GM23338 (cell line): ENCODE data around the gene FURIN. TPM values are rescaled to one million over a fixed set of nuclear protein-coding genes. Genes with fewer than 3 reads are reported as not detected.

Source experiments
- ATAC-seq: fragments of 200-7000 bp; cut with Tn5 transposase; 3 replicates; pipeline ENCODE4 v1.9.1; 2020
- DNase-seq: peaks from one replicate; pipeline ENCODE4 v3.0.0-alpha.2; 2015; ENCODE audit warnings: low spot score
- H2AFZ ChIP-seq: fragments of 200-600 bp; sonication (generic); 2 replicates; pipeline ENCODE4 v1.8.0; 2016; ENCODE audit warnings: antibody characterized with exemption, mild to moderate bottlenecking, moderate library complexity
- H3F3A ChIP-seq: fragments of 200-600 bp; sonication (generic); replicated peaks from 2 replicates; pipeline ENCODE4 v1.8.0; 2017; ENCODE audit warnings: antibody characterized with exemption, mixed run types, low read depth
- H3K27ac ChIP-seq: fragments of 200-600 bp; sonication (generic); 2 replicates; pipeline ENCODE4 v1.6.1; 2016; ENCODE audit warnings: low read depth
- H3K27me3 ChIP-seq: fragments of 200-600 bp; sonication (generic); 2 replicates; pipeline ENCODE4 v1.8.0; 2016; ENCODE audit warnings: mild to moderate bottlenecking, mixed run types, moderate library complexity; ENCODE audit not compliant: insufficient read depth
- H3K36me3 ChIP-seq: fragments of 200-600 bp; sonication (generic); 2 replicates; pipeline ENCODE4 v1.8.0; 2016; ENCODE audit warnings: mild to moderate bottlenecking; ENCODE audit not compliant: insufficient read depth
- H3K4me1 ChIP-seq: fragments of 200-600 bp; sonication (generic); 2 replicates; pipeline ENCODE4 v1.8.0; 2016; ENCODE audit warnings: mild to moderate bottlenecking, moderate library complexity; ENCODE audit not compliant: insufficient read depth
- H3K4me2 ChIP-seq: fragments of 200-600 bp; sonication (generic); 2 replicates; pipeline ENCODE4 v1.7.1; 2017; ENCODE audit warnings: mixed run types
- H3K4me3 ChIP-seq: fragments of 200-600 bp; sonication (generic); 2 replicates; pipeline ENCODE4 v1.6.1; 2016; ENCODE audit warnings: mixed run types
- H3K79me2 ChIP-seq: fragments of 200-600 bp; sonication (generic); replicated peaks from 2 replicates; pipeline ENCODE4 v1.8.0; 2017; ENCODE audit warnings: mild to moderate bottlenecking; ENCODE audit not compliant: insufficient read depth
- H3K9me2 ChIP-seq: fragments of 200-600 bp; sonication (generic); 2 replicates; pipeline ENCODE4 v1.8.0; 2017; ENCODE audit not compliant: insufficient read depth
- H4K20me1 ChIP-seq: fragments of 200-600 bp; sonication (generic); replicated peaks from 2 replicates; pipeline ENCODE4 v1.8.0; 2017; ENCODE audit warnings: mild to moderate bottlenecking; ENCODE audit not compliant: insufficient read depth
- H3K27ac Mint-ChIP-seq: 2 replicates; pipeline ENCODE4 v1.8.0; 2020; ENCODE audit warnings: inconsistent platforms, mild to moderate bottlenecking, moderate library complexity, mixed read lengths
- H3K27me3 Mint-ChIP-seq: 3 replicates; pipeline ENCODE4 v1.8.0; 2022; ENCODE audit warnings: low read depth, mild to moderate bottlenecking, moderate library complexity, mixed read lengths, inconsistent platforms; ENCODE audit not compliant: insufficient read depth, poor library complexity
- H3K36me3 Mint-ChIP-seq: 3 replicates; pipeline ENCODE4 v1.8.0; 2021; ENCODE audit warnings: low read depth, mild to moderate bottlenecking, inconsistent platforms, moderate library complexity, mixed read lengths
- H3K4me1 Mint-ChIP-seq: 3 replicates; pipeline ENCODE4 v1.8.0; 2020; ENCODE audit warnings: mild to moderate bottlenecking, inconsistent platforms, mixed read lengths
- H3K4me3 Mint-ChIP-seq: 3 replicates; pipeline ENCODE4 v1.8.0; 2021; ENCODE audit warnings: moderate library complexity, mild to moderate bottlenecking, inconsistent platforms, mixed read lengths
- H3K9me3 Mint-ChIP-seq: 3 replicates; pipeline ENCODE4 v1.8.0; 2020; ENCODE audit warnings: moderate library complexity, mild to moderate bottlenecking, inconsistent platforms, mixed read lengths
- CREB1 ChIP-seq: fragments of 250-450 bp; sonication (Bioruptor Pico); IDR thresholded peaks from 2 replicates; pipeline ENCODE4 v1.5.0; 2020; ENCODE audit warnings: low read depth, mild to moderate bottlenecking, moderate library complexity
- CTCF ChIP-seq, 2 experiments: fragments of 200-600 bp in 1 of 2; sonication (generic) in 1 of 2; conservative IDR thresholded peaks; 2 replicates each; pipeline versions ENCODE4 v1.5.1 to v1.6.1; 2016 to 2017; ENCODE audit warnings: antibody characterized with exemption in 2 of 2, low read depth in 2 of 2, mild to moderate bottlenecking in 2 of 2, moderate library complexity in 1 of 2
- EZH2 ChIP-seq: fragments of 200-600 bp; sonication (generic); IDR thresholded peaks from one replicate; pipeline ENCODE4 v1.8.0; 2017; ENCODE audit warnings: antibody characterized with exemption, mild to moderate bottlenecking, low read depth; ENCODE audit not compliant: unreplicated experiment
- EZH2phosphoT487 ChIP-seq: fragments of 200-600 bp; sonication (generic); IDR thresholded peaks from one replicate; pipeline ENCODE4 v1.8.1; 2018; ENCODE audit warnings: antibody characterized with exemption; ENCODE audit not compliant: unreplicated experiment
- JUNB ChIP-seq: IDR thresholded peaks from one replicate; pipeline ENCODE4 v1.6.1; 2016; ENCODE audit warnings: antibody characterized with exemption; ENCODE audit not compliant: unreplicated experiment
- NANOG ChIP-seq: IDR thresholded peaks from 2 replicates; pipeline ENCODE4 v1.6.1; 2016; ENCODE audit warnings: antibody characterized with exemption, borderline replicate concordance
- POLR2AphosphoS5 ChIP-seq: IDR thresholded peaks from 2 replicates; pipeline ENCODE4 v1.6.1; 2016; ENCODE audit warnings: antibody characterized with exemption, low read depth
- REST ChIP-seq: IDR thresholded peaks from one replicate; pipeline ENCODE4 v1.6.1; 2018; ENCODE audit warnings: antibody characterized with exemption; ENCODE audit not compliant: unreplicated experiment
- STAT1 ChIP-seq: IDR thresholded peaks from one replicate; pipeline ENCODE4 v1.6.1; 2016; ENCODE audit warnings: antibody characterized with exemption; ENCODE audit not compliant: unreplicated experiment
- ZNF114 ChIP-seq: fragments of 250-450 bp; sonication (Bioruptor Pico); IDR thresholded peaks from 2 replicates; pipeline ENCODE4 v1.5.0; 2020; ENCODE audit warnings: mild to moderate bottlenecking, moderate library complexity
- ZNF331 ChIP-seq: fragments of 250-450 bp; sonication (Bioruptor Pico); IDR thresholded peaks from 2 replicates; pipeline ENCODE4 v1.5.0; 2020; ENCODE audit warnings: low read depth, mild to moderate bottlenecking, moderate library complexity
- polyA plus RNA-seq: library from polyadenylated mRNA; unstranded; fragments of >200 nt; fragmentation: Nextera tagmentation; extraction: Ambion mirVana; gene quantifications from 2 replicates; pipeline ENCODE4 v1.2.1, GENCODE V29; 2016
- total RNA-seq: library from RNA; depleted of rRNA; stranded (reverse); fragments of >200 nt; shearing (Covaris generic); gene quantifications from 2 replicates; pipeline ENCODE4 v1.2.3, GENCODE V29; 2014
- TF ChIP-seq, protein P1 (sequence below): IDR thresholded peaks from 2 replicates; pipeline ENCODE4 v1.6.1; 2016; ENCODE audit warnings: antibody characterized with exemption
- TF ChIP-seq, protein P2 (sequence below): fragments of 250-450 bp; sonication (Bioruptor Pico); IDR thresholded peaks from 2 replicates; pipeline ENCODE4 v1.5.0; 2020; ENCODE audit warnings: mild to moderate bottlenecking, moderate library complexity

Gene FURIN
- total and polyA plus RNA-seq, 2 experiments from 2014 or later = 6.3 to 20.9 TPM

DNA sequence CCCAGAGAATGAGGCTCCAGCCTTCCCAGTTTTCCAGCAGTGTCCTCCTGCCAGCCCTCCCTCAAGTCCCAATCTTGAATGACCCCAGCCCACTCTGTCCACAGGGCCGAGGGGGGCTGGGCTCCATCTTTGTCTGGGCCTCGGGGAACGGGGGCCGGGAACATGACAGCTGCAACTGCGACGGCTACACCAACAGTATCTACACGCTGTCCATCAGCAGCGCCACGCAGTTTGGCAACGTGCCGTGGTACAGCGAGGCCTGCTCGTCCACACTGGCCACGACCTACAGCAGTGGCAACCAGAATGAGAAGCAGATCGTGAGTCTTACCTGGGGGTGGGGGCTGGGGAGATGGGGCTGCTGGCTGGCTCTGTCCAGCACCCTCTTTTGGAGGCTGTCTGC is 10.3 kb downstream of the FURIN start:
- no peak for ATAC-seq
- H3K27me3 ChIP-seq = no peaks in the 10 kb centered on the region
- no peaks in the 10 kb centered on the region; the same call in 1 of the 2 replicates for H3K36me3 ChIP-seq
- no peak for DNase-seq
- H3K4me1 ChIP-seq = peaks cover 17% of the 10 kb centered on the region
- H4K20me1 ChIP-seq = no peaks in the 10 kb centered on the region
- no peak overlapping the region for H3K4me2 ChIP-seq
- no peaks in the 10 kb centered on the region for H3F3A ChIP-seq
- no peak overlapping the region for H3K4me3 ChIP-seq
- no peaks in the 10 kb centered on the region for H3K9me2 ChIP-seq
- H3K27ac Mint-ChIP-seq = no peak overlapping the region
- no peak overlapping the region for H3K27ac ChIP-seq
- H3K27me3 Mint-ChIP-seq = peaks cover 7% of the 10 kb centered on the region
- H2AFZ ChIP-seq = no peak overlapping the region
- TF ChIP-seq JUNB (no peak), NANOG (no peak), POLR2AphosphoS5 (no peak), REST (no peak), STAT1 (no peak), CTCF (conservative IDR thresholded peaks at IDR 0.05; ENCODE audit: low read depth in 2 of 2) (no peak), ZNF114 (no peak), ZNF331 (CRISPR knock-in tag) (no peak), CREB1 (CRISPR knock-in tag) (no peak), EZH2 (no peak), EZH2phosphoT487 (no peak)
- TF ChIP-seq, protein P1, sequence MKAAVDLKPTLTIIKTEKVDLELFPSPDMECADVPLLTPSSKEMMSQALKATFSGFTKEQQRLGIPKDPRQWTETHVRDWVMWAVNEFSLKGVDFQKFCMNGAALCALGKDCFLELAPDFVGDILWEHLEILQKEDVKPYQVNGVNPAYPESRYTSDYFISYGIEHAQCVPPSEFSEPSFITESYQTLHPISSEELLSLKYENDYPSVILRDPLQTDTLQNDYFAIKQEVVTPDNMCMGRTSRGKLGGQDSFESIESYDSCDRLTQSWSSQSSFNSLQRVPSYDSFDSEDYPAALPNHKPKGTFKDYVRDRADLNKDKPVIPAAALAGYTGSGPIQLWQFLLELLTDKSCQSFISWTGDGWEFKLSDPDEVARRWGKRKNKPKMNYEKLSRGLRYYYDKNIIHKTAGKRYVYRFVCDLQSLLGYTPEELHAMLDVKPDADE = no peak
- TF ChIP-seq, protein P2, sequence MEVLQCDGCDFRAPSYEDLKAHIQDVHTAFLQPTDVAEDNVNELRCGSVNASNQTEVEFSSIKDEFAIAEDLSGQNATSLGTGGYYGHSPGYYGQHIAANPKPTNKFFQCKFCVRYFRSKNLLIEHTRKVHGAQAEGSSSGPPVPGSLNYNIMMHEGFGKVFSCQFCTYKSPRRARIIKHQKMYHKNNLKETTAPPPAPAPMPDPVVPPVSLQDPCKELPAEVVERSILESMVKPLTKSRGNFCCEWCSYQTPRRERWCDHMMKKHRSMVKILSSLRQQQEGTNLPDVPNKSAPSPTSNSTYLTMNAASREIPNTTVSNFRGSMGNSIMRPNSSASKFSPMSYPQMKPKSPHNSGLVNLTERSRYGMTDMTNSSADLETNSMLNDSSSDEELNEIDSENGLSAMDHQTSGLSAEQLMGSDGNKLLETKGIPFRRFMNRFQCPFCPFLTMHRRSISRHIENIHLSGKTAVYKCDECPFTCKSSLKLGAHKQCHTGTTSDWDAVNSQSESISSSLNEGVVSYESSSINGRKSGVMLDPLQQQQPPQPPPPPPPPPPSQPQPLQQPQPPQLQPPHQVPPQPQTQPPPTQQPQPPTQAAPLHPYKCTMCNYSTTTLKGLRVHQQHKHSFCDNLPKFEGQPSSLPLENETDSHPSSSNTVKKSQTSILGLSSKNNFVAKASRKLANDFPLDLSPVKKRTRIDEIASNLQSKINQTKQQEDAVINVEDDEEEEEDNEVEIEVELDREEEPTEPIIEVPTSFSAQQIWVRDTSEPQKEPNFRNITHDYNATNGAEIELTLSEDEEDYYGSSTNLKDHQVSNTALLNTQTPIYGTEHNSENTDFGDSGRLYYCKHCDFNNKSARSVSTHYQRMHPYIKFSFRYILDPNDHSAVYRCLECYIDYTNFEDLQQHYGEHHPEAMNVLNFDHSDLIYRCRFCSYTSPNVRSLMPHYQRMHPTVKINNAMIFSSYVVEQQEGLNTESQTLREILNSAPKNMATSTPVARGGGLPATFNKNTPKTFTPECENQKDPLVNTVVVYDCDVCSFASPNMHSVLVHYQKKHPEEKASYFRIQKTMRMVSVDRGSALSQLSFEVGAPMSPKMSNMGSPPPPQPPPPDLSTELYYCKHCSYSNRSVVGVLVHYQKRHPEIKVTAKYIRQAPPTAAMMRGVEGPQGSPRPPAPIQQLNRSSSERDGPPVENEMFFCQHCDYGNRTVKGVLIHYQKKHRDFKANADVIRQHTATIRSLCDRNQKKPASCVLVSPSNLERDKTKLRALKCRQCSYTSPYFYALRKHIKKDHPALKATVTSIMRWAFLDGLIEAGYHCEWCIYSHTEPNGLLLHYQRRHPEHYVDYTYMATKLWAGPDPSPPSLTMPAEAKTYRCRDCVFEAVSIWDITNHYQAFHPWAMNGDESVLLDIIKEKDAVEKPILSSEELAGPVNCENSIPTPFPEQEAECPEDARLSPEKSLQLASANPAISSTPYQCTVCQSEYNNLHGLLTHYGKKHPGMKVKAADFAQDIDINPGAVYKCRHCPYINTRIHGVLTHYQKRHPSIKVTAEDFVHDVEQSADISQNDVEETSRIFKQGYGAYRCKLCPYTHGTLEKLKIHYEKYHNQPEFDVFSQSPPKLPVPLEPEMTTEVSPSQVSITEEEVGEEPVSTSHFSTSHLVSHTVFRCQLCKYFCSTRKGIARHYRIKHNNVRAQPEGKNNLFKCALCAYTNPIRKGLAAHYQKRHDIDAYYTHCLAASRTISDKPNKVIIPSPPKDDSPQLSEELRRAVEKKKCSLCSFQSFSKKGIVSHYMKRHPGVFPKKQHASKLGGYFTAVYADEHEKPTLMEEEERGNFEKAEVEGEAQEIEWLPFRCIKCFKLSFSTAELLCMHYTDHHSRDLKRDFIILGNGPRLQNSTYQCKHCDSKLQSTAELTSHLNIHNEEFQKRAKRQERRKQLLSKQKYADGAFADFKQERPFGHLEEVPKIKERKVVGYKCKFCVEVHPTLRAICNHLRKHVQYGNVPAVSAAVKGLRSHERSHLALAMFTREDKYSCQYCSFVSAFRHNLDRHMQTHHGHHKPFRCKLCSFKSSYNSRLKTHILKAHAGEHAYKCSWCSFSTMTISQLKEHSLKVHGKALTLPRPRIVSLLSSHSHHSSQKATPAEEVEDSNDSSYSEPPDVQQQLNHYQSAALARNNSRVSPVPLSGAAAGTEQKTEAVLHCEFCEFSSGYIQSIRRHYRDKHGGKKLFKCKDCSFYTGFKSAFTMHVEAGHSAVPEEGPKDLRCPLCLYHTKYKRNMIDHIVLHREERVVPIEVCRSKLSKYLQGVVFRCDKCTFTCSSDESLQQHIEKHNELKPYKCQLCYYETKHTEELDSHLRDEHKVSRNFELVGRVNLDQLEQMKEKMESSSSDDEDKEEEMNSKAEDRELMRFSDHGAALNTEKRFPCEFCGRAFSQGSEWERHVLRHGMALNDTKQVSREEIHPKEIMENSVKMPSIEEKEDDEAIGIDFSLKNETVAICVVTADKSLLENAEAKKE (CRISPR knock-in tag) = no peak
- no peak overlapping the region for H3K4me3 Mint-ChIP-seq
- H3K4me1 Mint-ChIP-seq = peaks cover 17% of the 10 kb centered on the region; the same call in 2 of the 3 replicates
- peaks cover 10% of the 10 kb centered on the region for H3K79me2 ChIP-seq
- no peaks in the 10 kb centered on the region for H3K9me3 Mint-ChIP-seq
- H3K36me3 Mint-ChIP-seq = peaks cover 26% of the 10 kb centered on the region
